Endothelial cell (in vitro differentiated cells): ENCODE measurements around the gene KLHL25. TPM values are rescaled to one million over a fixed set of nuclear protein-coding genes. Genes with fewer than 3 reads are reported as not detected.
"Not testable (repeated sequence)": the region's sequence is repeated elsewhere in the genome, so short reads cannot be mapped to it uniquely, and the experiment has no call there.

Source experiments
- DNase-seq: peaks from one replicate; pipeline ENCODE4 v3.0.0; 2021; ENCODE audit warnings: low spot score
- H3K27ac Mint-ChIP-seq: one replicate; pipeline ENCODE4 v1.8.0; 2021; ENCODE audit warnings: mixed read lengths, inconsistent platforms; ENCODE audit not compliant: unreplicated experiment
- H3K27me3 Mint-ChIP-seq: one replicate; pipeline ENCODE4 v1.8.0; 2021; ENCODE audit warnings: mild to moderate bottlenecking, moderate library complexity, mixed read lengths, inconsistent platforms; ENCODE audit not compliant: unreplicated experiment
- H3K36me3 Mint-ChIP-seq: one replicate; pipeline ENCODE4 v1.8.0; 2021; ENCODE audit warnings: mild to moderate bottlenecking, low read depth, mixed read lengths, inconsistent platforms; ENCODE audit not compliant: unreplicated experiment
- H3K4me1 Mint-ChIP-seq: one replicate; pipeline ENCODE4 v1.8.0; 2021; ENCODE audit warnings: mild to moderate bottlenecking, mixed read lengths, inconsistent platforms; ENCODE audit not compliant: unreplicated experiment
- H3K4me3 Mint-ChIP-seq: one replicate; pipeline ENCODE4 v1.8.0; 2021; ENCODE audit warnings: mild to moderate bottlenecking, mixed read lengths, inconsistent platforms; ENCODE audit not compliant: unreplicated experiment
- H3K9me3 Mint-ChIP-seq: one replicate; pipeline ENCODE4 v1.8.0; 2021; ENCODE audit warnings: mixed read lengths, inconsistent platforms; ENCODE audit not compliant: unreplicated experiment
- total RNA-seq: library from RNA; stranded (reverse); fragmentation: NEBNext Ultra II Directional; extraction: Animal tissue kit (Norgen Biotek cat#: 25700); gene quantifications from one replicate; pipeline ENCODE4 v1.2.1, GENCODE V29; 2021; ENCODE audit not compliant: unreplicated experiment
- TF ChIP-seq, protein P1 (sequence below): fragments of 200-600 bp; sonication (generic); IDR thresholded peaks from one replicate; pipeline ENCODE4 v1.5.0; 2021; ENCODE audit warnings: antibody characterized with exemption; ENCODE audit not compliant: unreplicated experiment

Gene KLHL25
- total RNA-seq, 1 donor from 2014 or later = 7.4 TPM

DNA sequence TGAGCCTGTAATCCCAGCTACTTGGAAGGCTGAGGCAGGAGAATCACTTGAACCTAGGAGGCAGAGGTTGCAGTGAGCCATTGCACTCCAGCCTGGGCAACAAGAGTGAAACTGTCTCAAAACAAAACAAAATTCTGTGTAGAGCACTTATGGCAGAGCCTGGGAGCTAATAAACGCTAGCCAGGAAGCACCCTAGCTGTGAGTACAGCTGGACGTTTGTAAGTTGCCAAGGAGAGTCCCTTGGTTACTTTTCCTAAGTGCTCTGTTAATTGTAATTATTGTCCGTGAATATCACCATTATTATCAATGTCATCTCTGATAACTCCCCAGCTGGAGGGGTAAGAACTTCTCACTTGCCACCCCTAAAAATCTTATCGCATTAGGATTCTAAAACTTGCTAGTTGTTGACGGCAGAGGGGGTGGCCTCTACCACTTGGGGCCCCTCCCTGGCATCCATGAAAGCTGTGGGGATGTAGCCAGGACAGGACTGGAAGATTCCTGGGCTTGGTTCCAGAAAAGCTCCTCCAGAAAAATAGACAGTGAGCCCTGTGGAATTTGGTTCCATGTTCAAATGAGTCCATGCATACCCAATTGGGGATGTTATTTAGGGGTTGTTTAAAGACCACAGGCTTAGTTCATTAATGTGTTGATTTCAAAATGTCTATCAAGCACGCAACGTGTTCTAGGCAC is 9.9 kb upstream of the KLHL25 start:
- Mint-ChIP-seq H3K36me3 (no peaks in the 10 kb centered on the region), H3K27ac (no peak overlapping the region), H3K4me3 (no peak overlapping the region), H3K27me3 (no peaks in the 10 kb centered on the region), H3K4me1 (no peaks in the 10 kb centered on the region), H3K9me3 (no peaks in the 10 kb centered on the region)
- TF ChIP-seq, protein P1, sequence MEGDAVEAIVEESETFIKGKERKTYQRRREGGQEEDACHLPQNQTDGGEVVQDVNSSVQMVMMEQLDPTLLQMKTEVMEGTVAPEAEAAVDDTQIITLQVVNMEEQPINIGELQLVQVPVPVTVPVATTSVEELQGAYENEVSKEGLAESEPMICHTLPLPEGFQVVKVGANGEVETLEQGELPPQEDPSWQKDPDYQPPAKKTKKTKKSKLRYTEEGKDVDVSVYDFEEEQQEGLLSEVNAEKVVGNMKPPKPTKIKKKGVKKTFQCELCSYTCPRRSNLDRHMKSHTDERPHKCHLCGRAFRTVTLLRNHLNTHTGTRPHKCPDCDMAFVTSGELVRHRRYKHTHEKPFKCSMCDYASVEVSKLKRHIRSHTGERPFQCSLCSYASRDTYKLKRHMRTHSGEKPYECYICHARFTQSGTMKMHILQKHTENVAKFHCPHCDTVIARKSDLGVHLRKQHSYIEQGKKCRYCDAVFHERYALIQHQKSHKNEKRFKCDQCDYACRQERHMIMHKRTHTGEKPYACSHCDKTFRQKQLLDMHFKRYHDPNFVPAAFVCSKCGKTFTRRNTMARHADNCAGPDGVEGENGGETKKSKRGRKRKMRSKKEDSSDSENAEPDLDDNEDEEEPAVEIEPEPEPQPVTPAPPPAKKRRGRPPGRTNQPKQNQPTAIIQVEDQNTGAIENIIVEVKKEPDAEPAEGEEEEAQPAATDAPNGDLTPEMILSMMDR = no peak
- DNase-seq = no peak

DNA sequence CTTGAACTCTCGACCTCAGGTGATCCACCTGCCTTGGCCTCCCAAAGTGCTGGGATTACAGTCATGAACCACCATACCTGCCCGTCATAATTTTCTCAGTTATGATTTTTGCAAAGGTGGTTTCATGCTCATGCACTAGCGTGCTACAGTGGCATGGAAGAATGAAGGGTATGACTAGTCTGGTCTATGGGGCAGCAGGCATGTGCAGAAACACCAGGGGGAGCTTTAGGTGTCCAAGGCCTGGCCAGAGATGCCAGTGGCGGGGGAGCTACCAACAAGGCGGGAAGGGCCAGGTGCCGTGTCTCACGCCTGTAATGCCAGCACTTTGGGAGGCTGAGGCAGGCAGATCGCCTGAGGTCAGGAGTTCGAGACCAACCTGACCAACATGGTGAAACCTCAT is 7.9 kb upstream of the KLHL25 start:
- H3K4me3 Mint-ChIP-seq, H3K4me1 Mint-ChIP-seq, H3K9me3 Mint-ChIP-seq, H3K36me3 Mint-ChIP-seq, H3K27me3 Mint-ChIP-seq, H3K27ac Mint-ChIP-seq, DNase-seq: not testable (repeated sequence)

- no peak overlapping the region for H3K4me3 Mint-ChIP-seq
- TF ChIP-seq, protein P1 = no peak
- no peaks in the 10 kb centered on the region for H3K27me3 Mint-ChIP-seq
- H3K4me1 Mint-ChIP-seq = no peaks in the 10 kb centered on the region
- H3K36me3 Mint-ChIP-seq = no peaks in the 10 kb centered on the region
- H3K9me3 Mint-ChIP-seq = no peaks in the 10 kb centered on the region
- no peak for DNase-seq
- H3K27ac Mint-ChIP-seq = no peak overlapping the region
Observed at GRCh38 chr15:85800478-85801123, 5.9 kb upstream of the KLHL25 start.

GRCh38 chr15:85796371-85796770 is 1.6 kb upstream of the KLHL25 start:
- H3K9me3 Mint-ChIP-seq, H3K27me3 Mint-ChIP-seq, DNase-seq, H3K27ac Mint-ChIP-seq, H3K4me3 Mint-ChIP-seq: not testable (repeated sequence)
- peaks cover 11% of the 10 kb centered on the region for H3K36me3 Mint-ChIP-seq
- H3K4me1 Mint-ChIP-seq = peaks cover 13% of the 10 kb centered on the region

- no peaks in the 10 kb centered on the region for H3K9me3 Mint-ChIP-seq
- DNase-seq = no peak
Observed at GRCh38 chr15:85795337-85796305, 896 bp upstream of the KLHL25 start.

More at GRCh38 chr15:85795337-85796305, 896 bp upstream of the KLHL25 start:
- Mint-ChIP-seq H3K27ac (no peak overlapping the region), H3K36me3 (peaks cover 12% of the 10 kb centered on the region), H3K27me3 (peaks cover 5% of the 10 kb centered on the region), H3K4me1 (peaks cover 13% of the 10 kb centered on the region), H3K4me3 (peak overlapping the region; percentile 83)
- TF ChIP-seq, protein P1 = no peak
